Measurements from ENCODE around the gene TLE2.

TLE2 gene

GRCh38 chr19:2962018-2962670 lies 66.9 kb downstream of the TLE2 start:
- Histone ChIP-seq H3K9me3 (ENCODE audit: control insufficient read depth, low read length) (no peaks in the 10 kb centered on the region), H3K27me3 (replicated peaks; ENCODE audit: control insufficient read depth, insufficient read depth, low read length, poor library complexity, severe bottlenecking) (no peaks in the 10 kb centered on the region), H3K27ac (ENCODE audit: insufficient read depth, low read length, poor library complexity, severe bottlenecking) (no peak overlapping the region), H3K4me1 (ENCODE audit: control insufficient read depth, insufficient read depth, low read length, poor library complexity, severe bottlenecking) (no peaks in the 10 kb centered on the region), H3K4me3 (ENCODE audit: insufficient read depth, low read depth, low read length, poor library complexity, severe bottlenecking) (no peak overlapping the region), H3K36me3 (ENCODE audit: control insufficient read depth, insufficient read depth, low read length) (no peaks in the 10 kb centered on the region)
- peak in 2 of 3 donors; percentile 4 to 52 for DNase-seq

- no peak overlapping the region for H3K4me3 ChIP-seq (ENCODE audit: insufficient read depth, low read depth, low read length, poor library complexity, severe bottlenecking)
- H3K36me3 ChIP-seq (ENCODE audit: control insufficient read depth, insufficient read depth, low read length): no peaks in the 10 kb centered on the region
- H3K27me3 ChIP-seq (replicated peaks; ENCODE audit: control insufficient read depth, insufficient read depth, low read length, poor library complexity, severe bottlenecking): no peaks in the 10 kb centered on the region
- no peak overlapping the region for H3K27ac ChIP-seq (ENCODE audit: insufficient read depth, low read length, poor library complexity, severe bottlenecking)
- no peaks in the 10 kb centered on the region for H3K4me1 ChIP-seq (ENCODE audit: control insufficient read depth, insufficient read depth, low read length, poor library complexity, severe bottlenecking)
- H3K9me3 ChIP-seq (ENCODE audit: control insufficient read depth, low read length): no peaks in the 10 kb centered on the region
- DNase-seq: no peak
These were observed 69.0 kb downstream of the TLE2 start for GRCh38 chr19:2960120-2960519.

GRCh38 chr19:2957160-2957559 lies 71.9 kb downstream of the TLE2 start:
- no peak overlapping the region for H3K27ac ChIP-seq (ENCODE audit: insufficient read depth, low read length, poor library complexity, severe bottlenecking)
- H3K27me3 ChIP-seq (replicated peaks; ENCODE audit: control insufficient read depth, insufficient read depth, low read length, poor library complexity, severe bottlenecking): no peaks in the 10 kb centered on the region
- DNase-seq: no peak
- no peaks in the 10 kb centered on the region for H3K36me3 ChIP-seq (ENCODE audit: control insufficient read depth, insufficient read depth, low read length)
- no peak overlapping the region for H3K4me3 ChIP-seq (ENCODE audit: insufficient read depth, low read depth, low read length, poor library complexity, severe bottlenecking)
- H3K4me1 ChIP-seq (ENCODE audit: control insufficient read depth, insufficient read depth, low read length, poor library complexity, severe bottlenecking): no peaks in the 10 kb centered on the region
- H3K9me3 ChIP-seq (ENCODE audit: control insufficient read depth, low read length): no peaks in the 10 kb centered on the region

- Histone ChIP-seq H3K4me3 (ENCODE audit: insufficient read depth, low read depth, low read length, poor library complexity, severe bottlenecking) (no peak overlapping the region), H3K27ac (ENCODE audit: insufficient read depth, low read length, poor library complexity, severe bottlenecking) (no peak overlapping the region), H3K9me3 (ENCODE audit: control insufficient read depth, low read length) (no peaks in the 10 kb centered on the region), H3K4me1 (ENCODE audit: control insufficient read depth, insufficient read depth, low read length, poor library complexity, severe bottlenecking) (peaks cover 8% of the 10 kb centered on the region), H3K36me3 (ENCODE audit: control insufficient read depth, insufficient read depth, low read length) (no peaks in the 10 kb centered on the region), H3K27me3 (replicated peaks; ENCODE audit: control insufficient read depth, insufficient read depth, low read length, poor library complexity, severe bottlenecking) (no peaks in the 10 kb centered on the region)
- no peak for DNase-seq
These were observed 76.1 kb downstream of the TLE2 start for GRCh38 chr19:2952953-2953481.

- H3K27me3 ChIP-seq (replicated peaks; ENCODE audit: control insufficient read depth, insufficient read depth, low read length, poor library complexity, severe bottlenecking): no peaks in the 10 kb centered on the region
- peaks cover 10% of the 10 kb centered on the region for H3K4me1 ChIP-seq (ENCODE audit: control insufficient read depth, insufficient read depth, low read length, poor library complexity, severe bottlenecking)
- peak; percentile 100 for DNase-seq
- H3K4me3 ChIP-seq (ENCODE audit: insufficient read depth, low read depth, low read length, poor library complexity, severe bottlenecking): peak overlapping the region; percentile 84
- H3K9me3 ChIP-seq (ENCODE audit: control insufficient read depth, low read length): no peaks in the 10 kb centered on the region
- H3K27ac ChIP-seq (ENCODE audit: insufficient read depth, low read length, poor library complexity, severe bottlenecking): peak overlapping the region; percentile 98
- H3K36me3 ChIP-seq (ENCODE audit: control insufficient read depth, insufficient read depth, low read length): no peaks in the 10 kb centered on the region
These were observed 78.6 kb downstream of the TLE2 start for GRCh38 chr19:2950286-2951124.

- DNase-seq: no peak
- Histone ChIP-seq H3K36me3 (ENCODE audit: control insufficient read depth, insufficient read depth, low read length) (no peaks in the 10 kb centered on the region), H3K4me3 (ENCODE audit: insufficient read depth, low read depth, low read length, poor library complexity, severe bottlenecking) (peak overlapping the region; percentile 84), H3K9me3 (ENCODE audit: control insufficient read depth, low read length) (no peaks in the 10 kb centered on the region), H3K27me3 (replicated peaks; ENCODE audit: control insufficient read depth, insufficient read depth, low read length, poor library complexity, severe bottlenecking) (no peaks in the 10 kb centered on the region), H3K4me1 (ENCODE audit: control insufficient read depth, insufficient read depth, low read length, poor library complexity, severe bottlenecking) (peaks cover 14% of the 10 kb centered on the region), H3K27ac (ENCODE audit: insufficient read depth, low read length, poor library complexity, severe bottlenecking) (peak overlapping the region; percentile 98)
These were observed 79.2 kb downstream of the TLE2 start for GRCh38 chr19:2949939-2950285.
